Measurements from ENCODE around the gene DMP1. TPM values are rescaled to one million over a fixed set of nuclear protein-coding genes. Genes with fewer than 3 reads are reported as not detected.
"Not testable (repeated sequence)": the region's sequence is repeated elsewhere in the genome, so short reads cannot be mapped to it uniquely, and the experiment has no call there.

Gene DMP1
- total RNA-seq, 1 donor from 2014 or later, result 0.13 TPM

DNA sequence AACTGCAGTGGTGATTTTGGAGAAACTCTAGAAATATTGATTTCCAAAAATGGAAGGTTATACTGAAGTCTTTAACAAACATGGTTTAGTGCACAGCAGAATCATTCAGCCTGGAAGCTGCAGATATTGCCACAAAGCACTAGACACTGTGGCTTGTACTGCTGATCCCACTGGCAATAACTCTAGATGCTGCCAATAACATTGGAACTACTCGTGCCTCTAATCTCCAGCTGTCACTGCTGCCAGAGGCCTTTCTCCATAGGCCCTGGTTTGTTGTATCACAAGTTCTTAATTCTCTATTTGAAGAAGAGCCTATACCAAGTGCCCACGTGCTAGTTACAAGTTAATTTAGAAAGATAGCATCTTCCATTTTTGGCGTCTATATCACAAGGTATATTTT is 19.3 kb downstream of the DMP1 start:
- TF ChIP-seq CTCF (IDR thresholded peaks at IDR 0.05; ENCODE audit: unreplicated experiment), result no peak
- no peak for DNase-seq (ENCODE audit: low spot score)
- peaks cover 9% of the 10 kb centered on the region for H3K36me3 Mint-ChIP-seq (ENCODE audit: low read depth, unreplicated experiment)
- no peak overlapping the region for H3K4me3 Mint-ChIP-seq (ENCODE audit: unreplicated experiment)
- no peaks in the 10 kb centered on the region for H3K4me1 Mint-ChIP-seq (ENCODE audit: unreplicated experiment)
- no peak overlapping the region for H3K27ac Mint-ChIP-seq (ENCODE audit: unreplicated experiment)
- H3K9me3 Mint-ChIP-seq (ENCODE audit: unreplicated experiment), result peaks cover 3% of the 10 kb centered on the region
- no peaks in the 10 kb centered on the region for H3K27me3 Mint-ChIP-seq (ENCODE audit: unreplicated experiment)

DNA sequence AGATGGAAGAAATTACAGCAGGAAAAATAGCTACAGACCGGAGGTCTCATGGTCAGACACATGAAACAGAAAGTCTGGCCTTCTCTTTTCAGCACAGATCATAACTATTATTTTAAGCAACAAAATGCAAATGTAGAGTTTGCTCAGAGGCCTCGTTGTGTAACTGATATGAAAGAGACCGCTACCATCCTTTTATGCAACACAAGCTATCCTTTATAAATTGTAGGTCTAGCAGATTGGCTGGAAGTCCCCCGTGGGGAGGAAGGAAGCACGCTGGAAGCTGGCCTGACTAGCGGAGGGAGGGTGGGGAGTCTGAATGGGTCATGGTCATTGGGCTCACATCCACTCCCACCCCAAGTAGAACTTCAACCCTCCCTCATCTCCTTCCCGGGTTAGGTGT is 27.7 kb downstream of the DMP1 start:
- H3K4me1 Mint-ChIP-seq (ENCODE audit: unreplicated experiment), result peaks cover 7% of the 10 kb centered on the region
- H3K36me3 Mint-ChIP-seq (ENCODE audit: low read depth, unreplicated experiment), result no peaks in the 10 kb centered on the region
- TF ChIP-seq CTCF (IDR thresholded peaks at IDR 0.05; ENCODE audit: unreplicated experiment), result no peak
- H3K9me3 Mint-ChIP-seq (ENCODE audit: unreplicated experiment), result peaks cover 11% of the 10 kb centered on the region
- no peak for DNase-seq (ENCODE audit: low spot score)
- H3K27me3 Mint-ChIP-seq (ENCODE audit: unreplicated experiment), result no peaks in the 10 kb centered on the region
- no peak overlapping the region for H3K4me3 Mint-ChIP-seq (ENCODE audit: unreplicated experiment)
- H3K27ac Mint-ChIP-seq (ENCODE audit: unreplicated experiment), result no peak overlapping the region

GRCh38 chr4:87679449-87680169 is 29.5 kb downstream of the DMP1 start:
- TF ChIP-seq CTCF (IDR thresholded peaks at IDR 0.05; ENCODE audit: unreplicated experiment), result peak; percentile 94
- peak; percentile 63 for DNase-seq (ENCODE audit: low spot score)
- Mint-ChIP-seq H3K4me1 (ENCODE audit: unreplicated experiment) (peaks cover 7% of the 10 kb centered on the region), H3K27ac (ENCODE audit: unreplicated experiment) (no peak overlapping the region), H3K4me3 (ENCODE audit: unreplicated experiment) (no peak overlapping the region), H3K27me3 (ENCODE audit: unreplicated experiment) (no peaks in the 10 kb centered on the region), H3K36me3 (ENCODE audit: low read depth, unreplicated experiment) (no peaks in the 10 kb centered on the region), H3K9me3 (ENCODE audit: unreplicated experiment) (peaks cover 5% of the 10 kb centered on the region)

DNA sequence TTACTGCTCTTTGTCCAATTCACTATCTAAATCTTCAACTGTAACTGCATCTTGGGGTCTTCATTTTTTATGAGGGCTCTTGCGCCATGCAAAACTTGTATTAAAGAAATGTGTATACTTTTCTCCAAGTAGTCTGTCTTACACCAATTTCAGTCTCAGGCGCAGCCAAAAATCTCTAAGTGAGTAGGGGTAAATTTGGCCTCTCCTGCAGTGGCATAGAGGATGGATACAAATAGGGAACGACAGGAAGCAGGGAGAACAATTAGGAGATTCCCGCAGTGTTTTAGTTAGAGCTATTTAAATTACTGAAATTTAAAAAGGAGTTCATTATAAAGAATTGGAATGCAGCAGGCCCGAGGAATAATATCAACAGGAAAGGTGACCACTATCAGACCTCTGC is 30.2 kb downstream of the DMP1 start:
- Mint-ChIP-seq H3K27ac (ENCODE audit: unreplicated experiment) (no peak overlapping the region), H3K4me3 (ENCODE audit: unreplicated experiment) (no peak overlapping the region), H3K36me3 (ENCODE audit: low read depth, unreplicated experiment) (no peaks in the 10 kb centered on the region), H3K27me3 (ENCODE audit: unreplicated experiment) (no peaks in the 10 kb centered on the region), H3K9me3 (ENCODE audit: unreplicated experiment) (no peaks in the 10 kb centered on the region), H3K4me1 (ENCODE audit: unreplicated experiment) (peaks cover 7% of the 10 kb centered on the region)
- DNase-seq (ENCODE audit: low spot score), result no peak
- TF ChIP-seq CTCF (IDR thresholded peaks at IDR 0.05; ENCODE audit: unreplicated experiment), result no peak

GRCh38 chr4:87688316-87688715 is 38.2 kb downstream of the DMP1 start:
- DNase-seq (ENCODE audit: low spot score), result no peak
- peaks cover 12% of the 10 kb centered on the region for H3K9me3 Mint-ChIP-seq (ENCODE audit: unreplicated experiment)
- TF ChIP-seq CTCF (IDR thresholded peaks at IDR 0.05; ENCODE audit: unreplicated experiment), result no peak

GRCh38 chr4:87690947-87691346 is 40.9 kb downstream of the DMP1 start:
- H3K9me3 Mint-ChIP-seq (ENCODE audit: unreplicated experiment), result peaks cover 14% of the 10 kb centered on the region
- not testable (repeated sequence) for H3K4me3 Mint-ChIP-seq (ENCODE audit: unreplicated experiment); H3K4me1 Mint-ChIP-seq (ENCODE audit: unreplicated experiment); H3K27ac Mint-ChIP-seq (ENCODE audit: unreplicated experiment); DNase-seq (ENCODE audit: low spot score); H3K27me3 Mint-ChIP-seq (ENCODE audit: unreplicated experiment)
- peaks cover 13% of the 10 kb centered on the region for H3K36me3 Mint-ChIP-seq (ENCODE audit: low read depth, unreplicated experiment)

More at GRCh38 chr4:87688316-87688715, 38.2 kb downstream of the DMP1 start:
- Mint-ChIP-seq H3K27me3 (ENCODE audit: unreplicated experiment) (peaks cover 5% of the 10 kb centered on the region), H3K4me3 (ENCODE audit: unreplicated experiment) (no peak overlapping the region), H3K4me1 (ENCODE audit: unreplicated experiment) (no peaks in the 10 kb centered on the region), H3K27ac (ENCODE audit: unreplicated experiment) (no peak overlapping the region), H3K36me3 (ENCODE audit: low read depth, unreplicated experiment) (peaks cover 12% of the 10 kb centered on the region)

GRCh38 chr4:87692060-87692459 is 42.0 kb downstream of the DMP1 start:
- not testable (repeated sequence) for DNase-seq (ENCODE audit: low spot score); H3K27ac Mint-ChIP-seq (ENCODE audit: unreplicated experiment); H3K27me3 Mint-ChIP-seq (ENCODE audit: unreplicated experiment); H3K4me3 Mint-ChIP-seq (ENCODE audit: unreplicated experiment); H3K4me1 Mint-ChIP-seq (ENCODE audit: unreplicated experiment)
- Mint-ChIP-seq H3K36me3 (ENCODE audit: low read depth, unreplicated experiment) (peaks cover 15% of the 10 kb centered on the region), H3K9me3 (ENCODE audit: unreplicated experiment) (peaks cover 14% of the 10 kb centered on the region)

All from endothelial cell (in vitro differentiated cells).